A673 (cell line): ENCODE measurements around the gene TMEM17.

Experiments used
- EZH2 ChIP-seq: fragments of 200-600 bp; sonication (generic); IDR thresholded peaks from 2 replicates; pipeline ENCODE4 v1.6.1; 2017; ENCODE audit warnings: borderline replicate concordance, low read depth, mild to moderate bottlenecking, mixed read lengths, antibody characterized with exemption, low read length; ENCODE audit not compliant: poor library complexity, severe bottlenecking
- TF ChIP-seq, protein P1 (sequence below): fragments of 300-800, 200-600 bp; sonication (generic); conservative IDR thresholded peaks from 2 replicates; pipeline ENCODE4 v1.5.1; 2017; ENCODE audit warnings: low read depth, mild to moderate bottlenecking, antibody characterized with exemption, low read length, moderate library complexity, mixed read lengths

DNA sequence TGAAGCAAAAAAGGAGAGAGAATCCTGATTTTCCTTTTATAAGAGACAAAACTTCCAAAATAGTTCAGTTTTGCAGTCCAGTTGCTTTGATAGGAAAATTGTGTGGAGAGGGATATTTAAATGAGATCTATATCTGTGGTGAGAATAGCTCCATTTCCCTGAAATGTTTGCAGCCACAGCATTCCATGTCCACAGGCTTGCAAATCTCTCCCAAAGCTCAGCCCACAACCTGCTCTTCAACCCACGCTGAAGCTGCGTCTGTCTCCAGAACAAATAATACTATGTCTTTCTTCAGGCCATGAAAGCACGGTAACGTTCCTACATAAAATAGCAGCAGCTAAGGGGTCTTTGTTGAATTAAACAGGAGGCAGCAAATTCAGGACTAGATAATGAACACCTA, 31.8 kb downstream of the TMEM17 start:
- TF ChIP-seq, protein P1, sequence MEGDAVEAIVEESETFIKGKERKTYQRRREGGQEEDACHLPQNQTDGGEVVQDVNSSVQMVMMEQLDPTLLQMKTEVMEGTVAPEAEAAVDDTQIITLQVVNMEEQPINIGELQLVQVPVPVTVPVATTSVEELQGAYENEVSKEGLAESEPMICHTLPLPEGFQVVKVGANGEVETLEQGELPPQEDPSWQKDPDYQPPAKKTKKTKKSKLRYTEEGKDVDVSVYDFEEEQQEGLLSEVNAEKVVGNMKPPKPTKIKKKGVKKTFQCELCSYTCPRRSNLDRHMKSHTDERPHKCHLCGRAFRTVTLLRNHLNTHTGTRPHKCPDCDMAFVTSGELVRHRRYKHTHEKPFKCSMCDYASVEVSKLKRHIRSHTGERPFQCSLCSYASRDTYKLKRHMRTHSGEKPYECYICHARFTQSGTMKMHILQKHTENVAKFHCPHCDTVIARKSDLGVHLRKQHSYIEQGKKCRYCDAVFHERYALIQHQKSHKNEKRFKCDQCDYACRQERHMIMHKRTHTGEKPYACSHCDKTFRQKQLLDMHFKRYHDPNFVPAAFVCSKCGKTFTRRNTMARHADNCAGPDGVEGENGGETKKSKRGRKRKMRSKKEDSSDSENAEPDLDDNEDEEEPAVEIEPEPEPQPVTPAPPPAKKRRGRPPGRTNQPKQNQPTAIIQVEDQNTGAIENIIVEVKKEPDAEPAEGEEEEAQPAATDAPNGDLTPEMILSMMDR, result no peak
- no peak for TF ChIP-seq EZH2
